ENCODE data around the gene C16orf95.

Gene C16orf95

DNA sequence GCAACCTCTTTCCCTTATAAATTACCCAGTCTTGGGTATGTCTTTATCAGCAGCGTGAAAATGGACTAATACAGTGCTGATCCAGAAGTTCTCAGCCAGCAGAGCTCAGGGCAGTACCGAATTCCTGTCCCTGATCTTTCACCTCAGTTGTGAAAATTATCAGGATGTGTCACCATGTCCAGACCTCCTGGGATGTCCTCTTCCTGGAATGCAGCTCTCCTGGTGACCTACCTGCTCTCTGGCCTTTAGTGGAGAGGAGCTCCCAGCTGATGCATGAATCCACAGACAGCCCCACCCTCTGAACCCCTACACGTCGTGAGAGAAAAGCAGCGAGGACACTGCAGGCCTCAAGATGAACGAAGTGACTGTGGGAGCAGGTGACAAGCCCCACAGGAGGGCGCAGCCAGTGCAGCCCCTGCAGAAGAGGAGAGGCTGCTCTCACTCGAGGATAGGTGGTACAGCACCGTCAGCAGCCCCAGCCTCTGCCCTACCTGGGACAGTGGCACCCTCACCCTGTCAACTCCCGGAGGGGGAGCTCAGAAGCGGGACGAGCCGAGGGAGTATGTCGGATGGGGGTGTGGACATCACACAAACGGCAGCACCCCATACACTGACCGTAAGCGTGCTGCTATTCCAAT is 22.0 kb upstream of the C16orf95 start:
- no peak for TF ChIP-seq EP300 (IDR thresholded peaks at IDR 0.05; ENCODE audit: borderline replicate concordance)

- no peak for TF ChIP-seq REST (IDR thresholded peaks at IDR 0.05; ENCODE audit: low read depth)
- no peak for TF ChIP-seq USF1 (IDR thresholded peaks at IDR 0.05)
- TF ChIP-seq MAX (IDR thresholded peaks at IDR 0.05), result no peak
- no peak for TF ChIP-seq CREB1 (IDR thresholded peaks at IDR 0.05; ENCODE audit: low read depth)
- TF ChIP-seq RAD21 (IDR thresholded peaks at IDR 0.05; ENCODE audit: low read depth), result no peak
- no peak for TF ChIP-seq TEAD4 (IDR thresholded peaks at IDR 0.05)
- TF ChIP-seq FOXM1 (IDR thresholded peaks at IDR 0.05; ENCODE audit: borderline replicate concordance, low read depth), result no peak
- no peak for TF ChIP-seq TCF12 (IDR thresholded peaks at IDR 0.05; ENCODE audit: low read depth)
- TF ChIP-seq TAF1 (IDR thresholded peaks at IDR 0.05; ENCODE audit: low read depth), result no peak
- no peak for TF ChIP-seq YY1 (IDR thresholded peaks at IDR 0.05; ENCODE audit: low read depth)
- no peak for TF ChIP-seq ZBTB7A (IDR thresholded peaks at IDR 0.05; ENCODE audit: low read depth)
- TF ChIP-seq EGR1 (IDR thresholded peaks at IDR 0.05), result no peak
- TF ChIP-seq EP300 (IDR thresholded peaks at IDR 0.05; ENCODE audit: borderline replicate concordance), result no peak
- TF ChIP-seq CEBPB (IDR thresholded peaks at IDR 0.05), result no peak
- TF ChIP-seq NFIC (IDR thresholded peaks at IDR 0.05), result no peak
Measured at GRCh38 chr16:87338155-87338765, 21.1 kb upstream of the C16orf95 start.

DNA sequence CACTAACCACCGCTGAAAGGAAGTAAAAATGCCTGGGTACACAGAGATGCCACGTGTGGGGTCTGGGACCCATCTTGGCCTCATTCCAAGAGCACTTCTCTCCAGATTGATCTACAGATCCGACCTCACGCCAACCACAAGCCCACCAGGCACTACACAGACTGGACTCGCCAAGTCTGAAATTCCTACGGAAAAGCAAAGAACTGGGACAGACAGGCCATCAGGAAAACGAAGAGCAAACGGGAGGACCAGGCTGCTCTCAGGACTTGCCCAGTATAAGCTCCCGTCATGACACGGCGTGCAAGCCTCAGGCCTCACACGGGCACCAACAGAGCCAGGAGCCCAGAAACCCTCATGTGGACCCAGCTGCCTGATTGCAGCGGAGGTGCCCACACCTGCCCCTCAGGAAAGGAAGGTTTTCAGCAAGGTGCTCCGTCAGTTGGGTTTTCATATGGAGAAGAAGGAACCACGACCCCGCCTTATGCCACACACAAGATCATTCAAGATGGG is 20.1 kb upstream of the C16orf95 start:
- TF ChIP-seq NFIC (IDR thresholded peaks at IDR 0.05), result no peak
- TF ChIP-seq MAX (IDR thresholded peaks at IDR 0.05), result no peak
- TF ChIP-seq EP300 (IDR thresholded peaks at IDR 0.05; ENCODE audit: borderline replicate concordance), result no peak
- TF ChIP-seq TAF1 (IDR thresholded peaks at IDR 0.05; ENCODE audit: low read depth), result no peak
- TF ChIP-seq FOXM1 (IDR thresholded peaks at IDR 0.05; ENCODE audit: borderline replicate concordance, low read depth), result no peak
- no peak for TF ChIP-seq CREB1 (IDR thresholded peaks at IDR 0.05; ENCODE audit: low read depth)
- TF ChIP-seq TCF12 (IDR thresholded peaks at IDR 0.05; ENCODE audit: low read depth), result no peak
- TF ChIP-seq ZBTB7A (IDR thresholded peaks at IDR 0.05; ENCODE audit: low read depth), result no peak
- no peak for TF ChIP-seq YY1 (IDR thresholded peaks at IDR 0.05; ENCODE audit: low read depth)
- TF ChIP-seq CEBPB (IDR thresholded peaks at IDR 0.05), result no peak
- no peak for TF ChIP-seq TEAD4 (IDR thresholded peaks at IDR 0.05)
- no peak for TF ChIP-seq REST (IDR thresholded peaks at IDR 0.05; ENCODE audit: low read depth)

- TF ChIP-seq CEBPB (IDR thresholded peaks at IDR 0.05), result no peak
- no peak for TF ChIP-seq MAX (IDR thresholded peaks at IDR 0.05)
- TF ChIP-seq REST (IDR thresholded peaks at IDR 0.05; ENCODE audit: low read depth), result no peak
Measured at GRCh38 chr16:87336434-87337240, 19.4 kb upstream of the C16orf95 start.

Measured in Ishikawa (cell line).